Esophagus squamous epithelium (tissue), 4 donors: ENCODE data around the gene FBXL19.

Experiments
- CTCF ChIP-seq, 6 experiments: fragments of 450-650 bp in 4 of 6; fragments of 200-600 bp in 2 of 6; sonication (generic) in 2 of 6; IDR thresholded peaks; one replicate each; pipeline ENCODE4 v1.5.1; 2016 to 2019; ENCODE audit warnings: antibody characterized with exemption in 6 of 6, mild to moderate bottlenecking in 4 of 6, moderate library complexity in 4 of 6
- POLR2A ChIP-seq, 4 donors: fragments of 450-650 bp; IDR thresholded peaks; one replicate each; pipeline ENCODE4 v1.6.1; 2017; ENCODE audit warnings: antibody characterized with exemption in 4 of 4, mild to moderate bottlenecking in 4 of 4, moderate library complexity in 3 of 4

- TF ChIP-seq CTCF (IDR thresholded peaks at IDR 0.05) = no peak
- TF ChIP-seq POLR2A (IDR thresholded peaks at IDR 0.05) = no peak
These were observed 922 bp downstream of the FBXL19 start for GRCh38 chr16:30924076-30924912.
